M059J (cell line): ENCODE data around the gene SPATA25. TPM values are rescaled to one million over a fixed set of nuclear protein-coding genes. Genes with fewer than 3 reads are reported as not detected.

Experiments used
- total RNA-seq: library from RNA; depleted of rRNA; stranded (reverse); fragments of >200 nt; shearing (Covaris generic); gene quantifications from 2 replicates; pipeline ENCODE4 v1.2.3, GENCODE V29; 2014; rRNA removed

The SPATA25 gene
- total RNA-seq, 1 experiment from 2014 or later, result 0.52 TPM

Other genes starting within 250 kb of the SPATA25 start
- not detected in 2 replicates for gene WFDC11, start 217.4 kb downstream of the SPATA25 start, total RNA-seq
- not detected in 2 replicates for gene WFDC13, start 185.6 kb downstream of the SPATA25 start, total RNA-seq
- not detected in 2 replicates for gene WFDC10B, start 182.6 kb downstream of the SPATA25 start, total RNA-seq
- gene SPINT4, start 165.3 kb downstream of the SPATA25 start, total RNA-seq, result not detected in 2 replicates
- gene WFDC3, start 95.7 kb downstream of the SPATA25 start, total RNA-seq, result 0.42 TPM in 1 of 2 replicates, not detected in the other
- gene DNTTIP1, start 95.7 kb downstream of the SPATA25 start, total RNA-seq, result 50.2 and 57.6 TPM in 2 replicates
- gene UBE2C, start 75.0 kb downstream of the SPATA25 start, total RNA-seq, result 435 and 579 TPM in 2 replicates
- gene TNNC2, start 60.3 kb downstream of the SPATA25 start, total RNA-seq, result not detected in 2 replicates
- gene SNX21, start 53.8 kb downstream of the SPATA25 start, total RNA-seq, result 35.1 and 35.8 TPM in 2 replicates
- 102 and 117 TPM in 2 replicates for gene ACOT8, start 30.2 kb downstream of the SPATA25 start, total RNA-seq
- 8.6 and 12.0 TPM in 2 replicates for gene ZSWIM3, start 30.0 kb downstream of the SPATA25 start, total RNA-seq
- gene ZSWIM1, start 6.4 kb downstream of the SPATA25 start, total RNA-seq, result 11.2 and 19.8 TPM in 2 replicates
- gene NEURL2, start 3.6 kb upstream of the SPATA25 start, total RNA-seq, result 3.1 and 6.0 TPM in 2 replicates
- 253 and 328 TPM in 2 replicates for gene CTSA, start 3.7 kb upstream of the SPATA25 start, total RNA-seq
- gene PLTP, start 24.5 kb upstream of the SPATA25 start, total RNA-seq, result 9.6 and 13.4 TPM in 2 replicates
- 11.1 and 14.5 TPM in 2 replicates for gene PCIF1, start 47.1 kb upstream of the SPATA25 start, total RNA-seq
- gene ZNF335, start 84.6 kb upstream of the SPATA25 start, total RNA-seq, result 8.4 and 13.0 TPM in 2 replicates
- 1.5 and 2.3 TPM in 2 replicates for gene MMP9, start 121.3 kb upstream of the SPATA25 start, total RNA-seq
- gene SLC12A5, start 141.6 kb upstream of the SPATA25 start, total RNA-seq, result 0.37 and 1.8 TPM in 2 replicates
- 20.0 and 24.0 TPM in 2 replicates for gene NCOA5, start 202.3 kb upstream of the SPATA25 start, total RNA-seq
- not detected in 2 replicates for gene CD40, start 230.7 kb upstream of the SPATA25 start, total RNA-seq